ENCODE results near the gene HOMEZ. TPM values are rescaled to one million over a fixed set of nuclear protein-coding genes. Genes with fewer than 3 reads are reported as not detected.
A peak's percentile ranks its signal among the peaks of the same experiment; 100 is the strongest.

The HOMEZ gene
- total and polyA plus RNA-seq, 2 donors (not counting 3 experiments of a cell fraction or from before 2014, with no cell fraction given), result 11.3 to 16.8 TPM

DNA sequence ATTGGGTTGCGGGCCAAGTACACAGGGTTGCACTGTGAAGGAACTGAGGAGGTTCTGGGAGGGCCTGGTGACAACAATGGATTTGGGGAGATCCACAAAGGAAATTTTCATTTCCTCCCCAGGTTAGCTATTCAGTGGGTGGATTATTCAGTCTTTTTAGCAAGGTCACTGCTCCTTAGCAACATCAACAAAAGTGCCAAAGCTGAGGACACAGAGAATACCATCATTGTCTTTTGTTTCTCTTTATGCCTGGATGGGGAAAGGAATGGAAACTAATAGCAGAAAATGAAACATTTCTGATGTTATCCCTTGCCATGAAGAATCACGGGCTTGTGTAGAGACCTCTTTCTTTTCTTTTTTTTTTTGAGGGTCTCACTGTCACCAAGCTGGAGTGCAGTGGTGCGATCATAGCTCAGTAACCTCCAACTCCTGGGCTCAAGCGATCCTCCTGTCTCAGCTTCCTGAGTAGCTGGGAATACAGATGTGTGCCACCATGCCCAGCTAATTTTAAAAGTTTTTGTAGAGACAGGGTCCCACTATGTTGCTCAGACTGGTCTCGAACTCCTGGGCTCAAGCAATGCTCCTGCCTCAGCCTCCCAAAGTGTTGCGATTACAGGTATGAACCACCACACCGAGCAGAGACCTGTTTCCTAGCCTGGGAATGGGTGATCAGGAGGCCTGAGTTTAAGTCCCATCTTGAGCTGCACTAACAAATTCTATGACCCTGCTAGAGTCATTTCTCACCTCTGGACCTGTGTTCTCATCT is 10.3 kb upstream of the HOMEZ start:
- no peak overlapping the region for H3K9ac ChIP-seq (replicated peaks; ENCODE audit: extremely low read depth, insufficient read depth, low read length)
- H3K4me3 ChIP-seq (replicated peaks in 1 of 3; ENCODE audit: insufficient read depth in 1 of 3, low read depth in 1 of 3, low read length in 3 of 3), result no peak overlapping the region
- H3K9me1 ChIP-seq (replicated peaks; ENCODE audit: control insufficient read depth, extremely low read depth, insufficient read depth, low read length), result no peaks in the 10 kb centered on the region
- dilution Hi-C loops (cut with MboI; ENCODE audit: extremely low pct_ligation_motif_present, low sequenced_read_pairs), result no loop called here
- POLR2A ChIA-PET, result no interaction called here
- peaks cover 6% of the 10 kb centered on the region in 2 experiments for H3K27me3 ChIP-seq (ENCODE audit: control insufficient read depth in 2 of 2, insufficient read depth in 2 of 2, low read length in 2 of 2)
- intact Hi-C loops (cut with micrococcal nuclease), result no loop called here
- peak; percentile 60 for FAIRE-seq
- no peak overlapping the region for H2AFZ ChIP-seq (ENCODE audit: low read depth, low read length)
- no peak overlapping the region for H3K4me2 ChIP-seq (ENCODE audit: insufficient read depth, low read length)
- TF ChIP-seq GATA2 (IDR thresholded peaks at IDR 0.05; ENCODE audit: insufficient read depth, insufficient read length, low read depth, low read length), result no peak
- no peaks in the 10 kb centered on the region for H4K20me1 ChIP-seq (replicated peaks; ENCODE audit: control insufficient read depth, extremely low read depth, insufficient read depth, low read length)
- BruUV-seq (replicated peaks), result no TSS peak
- no peak overlapping the region for H3K27ac ChIP-seq (ENCODE audit: insufficient read depth, low read depth, low read length)
- H3K79me2 ChIP-seq (ENCODE audit: control insufficient read depth, insufficient read depth, low read length), result no peaks in the 10 kb centered on the region
- no peaks in the 10 kb centered on the region for H3K36me3 ChIP-seq (ENCODE audit: control insufficient read depth in 2 of 2, extremely low read depth in 1 of 2, insufficient read depth in 2 of 2, low read length in 2 of 2)
- no peak for DNase-seq (ENCODE audit: low read depth, low spot score)
- no peaks in the 10 kb centered on the region for H3K9me3 ChIP-seq (replicated peaks; ENCODE audit: control insufficient read depth, insufficient read depth, low read length)
- peaks cover 9% of the 10 kb centered on the region for H3K4me1 ChIP-seq (ENCODE audit: control insufficient read depth, extremely low read depth, insufficient read depth, low read length)
- CTCF ChIA-PET, result interaction anchor here (1.4 to 2.5 kb wide), 4 partner anchors 10 to 176 kb away, joined by 4 to 20 read pairs (median 6); partner anchors contain the start of gene HOMEZ

DNA sequence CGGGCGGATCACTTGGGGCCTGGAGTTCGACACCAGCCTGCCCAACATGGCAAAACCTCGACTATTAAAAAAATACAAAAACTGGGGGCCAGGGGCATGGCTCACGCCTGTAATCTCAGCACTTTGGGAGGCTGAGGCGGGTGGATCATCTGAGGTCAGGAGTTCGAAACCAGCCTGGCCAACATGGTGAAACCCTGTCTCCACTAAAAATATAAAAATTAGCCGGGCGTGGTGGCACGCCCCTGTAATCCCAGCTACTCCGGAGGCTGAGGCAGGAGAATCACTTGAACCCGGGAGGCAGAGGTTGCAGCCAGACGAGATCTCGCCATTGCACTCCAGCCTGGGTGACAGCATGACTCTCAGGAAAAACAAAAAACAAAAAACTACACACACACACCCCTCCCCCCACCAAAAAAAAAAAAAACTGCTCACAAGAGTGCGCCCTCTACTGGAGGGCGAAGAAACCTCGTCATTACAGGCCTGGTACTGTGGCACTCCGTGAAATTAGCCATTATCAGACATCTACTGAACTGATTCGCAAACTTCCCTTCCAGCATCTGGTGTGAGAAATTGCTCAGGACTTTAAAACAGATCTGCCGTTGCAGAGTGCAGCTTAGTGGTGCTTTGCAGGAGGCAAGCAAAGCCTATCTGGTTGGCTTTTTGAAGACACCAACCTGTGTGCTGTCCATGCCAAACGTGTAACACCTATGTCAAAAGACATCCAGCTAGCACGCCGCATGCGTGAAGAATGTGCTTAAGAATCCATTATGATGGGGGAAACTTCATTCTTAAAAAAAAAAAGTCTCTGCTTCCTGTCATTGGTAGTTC is 9.0 kb upstream of the HOMEZ start:
- ChIA-PET POLR2A (interaction anchor here (0.7 kb wide), 1 partner anchor 186 kb away, joined by 3 read pairs; no protein-coding TSS in a partner anchor), CTCF (interaction anchor here (0.5 to 2.9 kb wide), 10 partner anchors 8 to 226 kb away, joined by 3 to 23 read pairs (median 4); partner anchors contain the start of genes HOMEZ and PABPN1)
- Histone ChIP-seq H3K79me2 (ENCODE audit: control insufficient read depth, insufficient read depth, low read length) (no peaks in the 10 kb centered on the region), H3K9ac (replicated peaks; ENCODE audit: extremely low read depth, insufficient read depth, low read length) (no peak overlapping the region), H3K4me2 (ENCODE audit: insufficient read depth, low read length) (no peak overlapping the region), H3K4me3 (replicated peaks in 1 of 3; ENCODE audit: insufficient read depth in 1 of 3, low read depth in 1 of 3, low read length in 3 of 3) (no peak overlapping the region), H3K36me3 (ENCODE audit: control insufficient read depth in 2 of 2, extremely low read depth in 1 of 2, insufficient read depth in 2 of 2, low read length in 2 of 2) (no peaks in the 10 kb centered on the region), H2AFZ (ENCODE audit: low read depth, low read length) (no peak overlapping the region), H3K4me1 (ENCODE audit: control insufficient read depth, extremely low read depth, insufficient read depth, low read length) (peaks cover under 1% of the 10 kb centered on the region), H3K9me3 (replicated peaks; ENCODE audit: control insufficient read depth, insufficient read depth, low read length) (no peaks in the 10 kb centered on the region), H3K9me1 (replicated peaks; ENCODE audit: control insufficient read depth, extremely low read depth, insufficient read depth, low read length) (no peaks in the 10 kb centered on the region), H4K20me1 (replicated peaks; ENCODE audit: control insufficient read depth, extremely low read depth, insufficient read depth, low read length) (no peaks in the 10 kb centered on the region), H3K27ac (ENCODE audit: insufficient read depth, low read depth, low read length) (no peak overlapping the region), H3K27me3 (ENCODE audit: control insufficient read depth in 2 of 2, insufficient read depth in 2 of 2, low read length in 2 of 2) (peaks cover 6% of the 10 kb centered on the region in 2 experiments)
- dilution Hi-C loops (cut with MboI; ENCODE audit: extremely low pct_ligation_motif_present, low sequenced_read_pairs), result no loop called here
- BruUV-seq (replicated peaks), result no TSS peak
- intact Hi-C loops (cut with micrococcal nuclease), result loop anchor here (1.0 kb wide), 2 partner anchors 9 to 30 kb away; partner anchors contain the start of gene HOMEZ
- TF ChIP-seq POLR2A (IDR thresholded peaks at IDR 0.05; ENCODE audit: low read depth, low read length), result no peak
- TF ChIP-seq, protein P1, sequence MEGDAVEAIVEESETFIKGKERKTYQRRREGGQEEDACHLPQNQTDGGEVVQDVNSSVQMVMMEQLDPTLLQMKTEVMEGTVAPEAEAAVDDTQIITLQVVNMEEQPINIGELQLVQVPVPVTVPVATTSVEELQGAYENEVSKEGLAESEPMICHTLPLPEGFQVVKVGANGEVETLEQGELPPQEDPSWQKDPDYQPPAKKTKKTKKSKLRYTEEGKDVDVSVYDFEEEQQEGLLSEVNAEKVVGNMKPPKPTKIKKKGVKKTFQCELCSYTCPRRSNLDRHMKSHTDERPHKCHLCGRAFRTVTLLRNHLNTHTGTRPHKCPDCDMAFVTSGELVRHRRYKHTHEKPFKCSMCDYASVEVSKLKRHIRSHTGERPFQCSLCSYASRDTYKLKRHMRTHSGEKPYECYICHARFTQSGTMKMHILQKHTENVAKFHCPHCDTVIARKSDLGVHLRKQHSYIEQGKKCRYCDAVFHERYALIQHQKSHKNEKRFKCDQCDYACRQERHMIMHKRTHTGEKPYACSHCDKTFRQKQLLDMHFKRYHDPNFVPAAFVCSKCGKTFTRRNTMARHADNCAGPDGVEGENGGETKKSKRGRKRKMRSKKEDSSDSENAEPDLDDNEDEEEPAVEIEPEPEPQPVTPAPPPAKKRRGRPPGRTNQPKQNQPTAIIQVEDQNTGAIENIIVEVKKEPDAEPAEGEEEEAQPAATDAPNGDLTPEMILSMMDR (IDR thresholded peaks at IDR 0.05; ENCODE audit: extremely low read depth in 1 of 2, insufficient read depth in 1 of 2, low read depth in 1 of 2, low read length in 2 of 2), result peak; percentile 85 to 87
- DNase-seq (ENCODE audit: low read depth, low spot score), result peak; percentile 55
- peak; percentile 83 for FAIRE-seq

Measured in endothelial cell of umbilical vein (primary cell).